HepG2 (cell line): ENCODE data around the gene DNAH9. TPM values are rescaled to one million over a fixed set of nuclear protein-coding genes. Genes with fewer than 3 reads are reported as not detected.

Source experiments
- ATAC-seq: fragments of 200-7000 bp; cut with Tn5 transposase; 3 replicates; pipeline ENCODE4 v1.9.1; 2020; ENCODE audit warnings: mild to moderate bottlenecking, moderate library complexity
- BruUV-seq: library from RNA; stranded (reverse); fragments of 400-500 nt; replicated peaks from 2 replicates; lab custom pipeline; 2021; lab: Mats Ljungman, UMichigan
- CTCF ChIA-PET: fragments of 300-600 bp; formaldehyde crosslinking; extraction: SDS; loops from one replicate; lab custom pipeline; 2021; ENCODE audit warnings: low total read pairs, inconsistent platforms, low intra/inter-chr PET ratio; lab: Yijun Ruan, JAX
- POLR2A ChIA-PET: fragments of 350-600 bp; sonication (Branson Sonifier 250); formaldehyde crosslinking; loops from one replicate; lab custom pipeline; 2020; ENCODE audit warnings: antibody characterized with exemption, inconsistent platforms; lab: Yijun Ruan, JAX
- DNase-seq: peaks from one replicate; pipeline ENCODE4 v3.0.0-alpha.2; 2015; ENCODE audit warnings: low spot score
- FAIRE-seq: peaks from 3 replicates; lab custom pipeline; 2011; peaks lifted over from hg19 to GRCh38; lab: Jason Lieb, UNC
- H2AFZ ChIP-seq: one replicate; pipeline ENCODE4 v1.6.1; 2011; ENCODE audit warnings: low read length, inconsistent platforms
- H3K27ac ChIP-seq: fragments of 300-600 bp; 3 replicates; pipeline ENCODE4 v1.8.0; 2011; ENCODE audit warnings: mixed run types, mild to moderate bottlenecking, mixed read lengths, low read length, inconsistent platforms; ENCODE audit not compliant: insufficient read depth; ENCODE audit errors: extremely low read length
- H3K27me3 ChIP-seq, 2 experiments: fragments of 200-600 bp in 1 of 2; 2 replicates in 1 of 2; 3 replicates in 1 of 2; pipeline versions ENCODE4 v1.6.0 to v1.8.0; 2011; ENCODE audit warnings: low read length in 2 of 2, mild to moderate bottlenecking in 2 of 2, moderate library complexity in 2 of 2, inconsistent platforms in 1 of 2; ENCODE audit not compliant: insufficient read depth in 2 of 2, control insufficient read depth in 1 of 2
- H3K36me3 ChIP-seq, 2 experiments: fragments of 200-600 bp in 1 of 2; replicated peaks in 1 of 2; 2 replicates in 1 of 2; 3 replicates in 1 of 2; pipeline versions ENCODE4 v1.5.1 to v1.8.0; 2011; ENCODE audit warnings: low read length in 2 of 2, inconsistent platforms in 1 of 2; ENCODE audit not compliant: insufficient read depth in 2 of 2, control insufficient read depth in 1 of 2
- H3K4me1 ChIP-seq: 2 replicates; pipeline ENCODE4 v1.5.1; 2012; ENCODE audit warnings: low read length, inconsistent platforms; ENCODE audit not compliant: insufficient read depth
- H3K4me2 ChIP-seq: 2 replicates; pipeline ENCODE4 v1.6.0; 2011; ENCODE audit warnings: low read depth, low read length, inconsistent platforms
- H3K4me3 ChIP-seq, 3 experiments: fragments of 200-600 bp in 1 of 3; sonication (generic), shearing (Covaris generic) in 1 of 3; replicated peaks in 1 of 3; 2 replicates each; pipeline ENCODE4 v1.5.1; 2011 to 2016; ENCODE audit warnings: low read length in 3 of 3, inconsistent platforms in 2 of 3, low read depth in 2 of 3, mild to moderate bottlenecking in 2 of 3, control low read depth in 1 of 3, mixed read lengths in 1 of 3; ENCODE audit not compliant: insufficient read depth in 1 of 3
- H3K79me2 ChIP-seq: one replicate; pipeline ENCODE4 v1.6.1; 2011; ENCODE audit warnings: low read length, inconsistent platforms; ENCODE audit not compliant: insufficient read depth
- H3K9ac ChIP-seq: 2 replicates; pipeline ENCODE4 v1.6.0; 2011; ENCODE audit warnings: mild to moderate bottlenecking, low read depth, low read length, inconsistent platforms; ENCODE audit not compliant: insufficient read depth
- H3K9me3 ChIP-seq: 2 replicates; pipeline ENCODE4 v1.5.1; 2012; ENCODE audit warnings: mild to moderate bottlenecking, low read length
- H4K20me1 ChIP-seq: 2 replicates; pipeline ENCODE4 v1.6.0; 2011; ENCODE audit warnings: inconsistent platforms, mild to moderate bottlenecking, low read length, moderate library complexity; ENCODE audit not compliant: insufficient read depth
- KDM5B ChIP-seq: sonication (generic); formaldehyde crosslinking; IDR thresholded peaks from 2 replicates; pipeline ENCODE4 v1.4.0; 2020; ENCODE audit warnings: missing genetic modification reagents, mild to moderate bottlenecking, borderline replicate concordance
- MAFF ChIP-seq: IDR thresholded peaks from 2 replicates; pipeline ENCODE4 v1.6.1; 2011; ENCODE audit warnings: low read depth, low read length, improper control_type of control experiment
- PHF20 ChIP-seq: sonication (generic); formaldehyde crosslinking; IDR thresholded peaks from 2 replicates; pipeline ENCODE4 v1.5.0; 2020; ENCODE audit warnings: mild to moderate bottlenecking, missing genetic modification reagents
- SKI ChIP-seq: fragments of 450-650 bp; IDR thresholded peaks from one replicate; pipeline ENCODE4 v1.6.1; 2018; ENCODE audit warnings: mild to moderate bottlenecking; ENCODE audit not compliant: partially characterized antibody
- SPEN ChIP-seq: sonication (generic); formaldehyde crosslinking; IDR thresholded peaks from 2 replicates; pipeline ENCODE4 v1.5.1; 2020; ENCODE audit warnings: low read depth, mild to moderate bottlenecking, missing genetic modification reagents
- TSC22D2 ChIP-seq: sonication (generic); formaldehyde crosslinking; IDR thresholded peaks from 2 replicates; pipeline ENCODE4 v1.5.1; 2020; ENCODE audit warnings: missing genetic modification reagents, mild to moderate bottlenecking, borderline replicate concordance
- ZNF567 ChIP-seq: sonication (generic); formaldehyde crosslinking; IDR thresholded peaks from 2 replicates; pipeline ENCODE4 v1.8.1; 2023; ENCODE audit warnings: mild to moderate bottlenecking, missing genetic modification reagents, borderline replicate concordance
- ZSCAN12 ChIP-seq: sonication (generic); formaldehyde crosslinking; IDR thresholded peaks from 2 replicates; pipeline ENCODE4 v1.9.0; 2021; ENCODE audit warnings: mild to moderate bottlenecking, missing genetic modification reagents
- WGBS: methylation state at CpG from one replicate; pipeline ENCODE4 v1.1.6; 2017; ENCODE audit warnings: low lambda C conversion rate; 5-methylcytosine and 5-hydroxymethylcytosine counted together
- in situ Hi-C: cut with HindIII; loops from 2 replicates; pipeline ENCODE4 v1.10.0; 2017; ENCODE audit warnings: low pct_unique_long_range_greater_than_20kb; ENCODE audit not compliant: extremely low pct_ligation_motif_present
- intact Hi-C: fragments of 100-400 bp; cut with micrococcal nuclease; formaldehyde crosslinking; loops from one replicate; pipeline ENCODE4 v1.10.0; 2022; ENCODE audit not compliant: unreplicated experiment
- polyA plus RNA-seq, 8 experiments: library from polyadenylated mRNA; depleted of rRNA in 3 of 8; stranded (reverse) in 7 of 8; unstranded in 1 of 8; fragments of >200 nt; fragmentation: Illumina TruSeq in 4 of 8; extraction: Trizol in 4 of 8; gene quantifications; 2 replicates each; pipeline versions ENCODE4 v1.2.1 to v1.2.3, GENCODE V29; 2011 to 2016; ENCODE audit warnings: low read depth in 4 of 8, missing spikeins in 1 of 8, mixed read lengths in 1 of 8; ENCODE audit not compliant: insufficient read depth in 1 of 8
- total RNA-seq, 5 experiments: library from RNA; depleted of rRNA; stranded (reverse); fragments of >200 nt; fragmentation: Illumina TruSeq; extraction: Trizol; gene quantifications; 2 replicates each; pipeline ENCODE4 v1.2.3, GENCODE V29; 2016; ENCODE audit warnings: low read depth in 1 of 5
- TF ChIP-seq, protein P1 (sequence below): sonication (generic); formaldehyde crosslinking; IDR thresholded peaks from 2 replicates; pipeline ENCODE4 v1.4.0; 2020; ENCODE audit warnings: mild to moderate bottlenecking, low read depth, missing genetic modification reagents
- TF ChIP-seq, protein P2 (sequence below): sonication (generic); formaldehyde crosslinking; IDR thresholded peaks from 2 replicates; pipeline ENCODE4 v1.5.0; 2020; ENCODE audit warnings: missing genetic modification reagents
- TF ChIP-seq, protein P3 (sequence below): sonication (generic); formaldehyde crosslinking; IDR thresholded peaks from 2 replicates; pipeline ENCODE4 v1.5.0; 2020; ENCODE audit warnings: mild to moderate bottlenecking, missing genetic modification reagents, borderline replicate concordance
- TF ChIP-seq, protein P4 (sequence below): sonication (generic); formaldehyde crosslinking; IDR thresholded peaks from 2 replicates; pipeline ENCODE4 v1.4.0; 2020; ENCODE audit warnings: missing genetic modification reagents

The DNAH9 gene
- total and polyA plus RNA-seq, 2 of the 13 experiments (the other 11 are each of a cell fraction or from before 2014, with no cell fraction given), result not detected

- Histone ChIP-seq H3K36me3 (no peaks in the 10 kb centered on the region), H3K27me3 (no peaks in the 10 kb centered on the region), H3K27ac (no peak overlapping the region), H3K79me2 (no peaks in the 10 kb centered on the region), H3K4me2 (no peak overlapping the region), H3K4me3 (no peak overlapping the region), H3K4me1 (no peaks in the 10 kb centered on the region), H4K20me1 (no peaks in the 10 kb centered on the region), H3K9me3 (no peaks in the 10 kb centered on the region), H3K9ac (no peak overlapping the region), H2AFZ (no peak overlapping the region)
- POLR2A ChIA-PET, result no interaction called here
- in situ Hi-C loops, result no loop called here
- DNase-seq (no peak), ATAC-seq (no peak), FAIRE-seq (no peak)
- no TSS peak for BruUV-seq
- intact Hi-C loops, result no loop called here
- CTCF ChIA-PET, result no interaction called here
- 38% methylated on average over 8 of the region's 11 CpGs for WGBS
- TF ChIP-seq MAFF (peak; percentile 45; the same call in 1 of the 2 replicates), ZNF567 (CRISPR knock-in tag) (no peak), TSC22D2 (CRISPR knock-in tag) (no peak), SKI (no peak), PHF20 (CRISPR knock-in tag) (no peak), KDM5B (CRISPR knock-in tag) (no peak), SPEN (CRISPR knock-in tag) (no peak), ZSCAN12 (CRISPR knock-in tag) (no peak)
- TF ChIP-seq, protein P1, sequence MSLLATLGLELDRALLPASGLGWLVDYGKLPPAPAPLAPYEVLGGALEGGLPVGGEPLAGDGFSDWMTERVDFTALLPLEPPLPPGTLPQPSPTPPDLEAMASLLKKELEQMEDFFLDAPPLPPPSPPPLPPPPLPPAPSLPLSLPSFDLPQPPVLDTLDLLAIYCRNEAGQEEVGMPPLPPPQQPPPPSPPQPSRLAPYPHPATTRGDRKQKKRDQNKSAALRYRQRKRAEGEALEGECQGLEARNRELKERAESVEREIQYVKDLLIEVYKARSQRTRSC (CRISPR knock-in tag), result no peak
- TF ChIP-seq, protein P2, sequence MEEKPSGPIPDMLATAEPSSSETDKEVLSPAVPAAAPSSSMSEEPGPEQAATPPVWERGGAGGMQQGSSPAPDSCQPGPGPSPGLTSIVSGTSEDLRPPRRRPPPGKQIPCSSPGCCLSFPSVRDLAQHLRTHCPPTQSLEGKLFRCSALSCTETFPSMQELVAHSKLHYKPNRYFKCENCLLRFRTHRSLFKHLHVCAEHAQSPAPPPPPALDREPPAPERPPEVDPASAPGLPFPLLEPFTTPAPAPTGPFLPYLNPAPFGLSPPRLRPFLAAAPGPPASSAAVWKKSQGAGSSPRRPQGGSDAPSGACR (CRISPR knock-in tag), result no peak
- TF ChIP-seq, protein P3, sequence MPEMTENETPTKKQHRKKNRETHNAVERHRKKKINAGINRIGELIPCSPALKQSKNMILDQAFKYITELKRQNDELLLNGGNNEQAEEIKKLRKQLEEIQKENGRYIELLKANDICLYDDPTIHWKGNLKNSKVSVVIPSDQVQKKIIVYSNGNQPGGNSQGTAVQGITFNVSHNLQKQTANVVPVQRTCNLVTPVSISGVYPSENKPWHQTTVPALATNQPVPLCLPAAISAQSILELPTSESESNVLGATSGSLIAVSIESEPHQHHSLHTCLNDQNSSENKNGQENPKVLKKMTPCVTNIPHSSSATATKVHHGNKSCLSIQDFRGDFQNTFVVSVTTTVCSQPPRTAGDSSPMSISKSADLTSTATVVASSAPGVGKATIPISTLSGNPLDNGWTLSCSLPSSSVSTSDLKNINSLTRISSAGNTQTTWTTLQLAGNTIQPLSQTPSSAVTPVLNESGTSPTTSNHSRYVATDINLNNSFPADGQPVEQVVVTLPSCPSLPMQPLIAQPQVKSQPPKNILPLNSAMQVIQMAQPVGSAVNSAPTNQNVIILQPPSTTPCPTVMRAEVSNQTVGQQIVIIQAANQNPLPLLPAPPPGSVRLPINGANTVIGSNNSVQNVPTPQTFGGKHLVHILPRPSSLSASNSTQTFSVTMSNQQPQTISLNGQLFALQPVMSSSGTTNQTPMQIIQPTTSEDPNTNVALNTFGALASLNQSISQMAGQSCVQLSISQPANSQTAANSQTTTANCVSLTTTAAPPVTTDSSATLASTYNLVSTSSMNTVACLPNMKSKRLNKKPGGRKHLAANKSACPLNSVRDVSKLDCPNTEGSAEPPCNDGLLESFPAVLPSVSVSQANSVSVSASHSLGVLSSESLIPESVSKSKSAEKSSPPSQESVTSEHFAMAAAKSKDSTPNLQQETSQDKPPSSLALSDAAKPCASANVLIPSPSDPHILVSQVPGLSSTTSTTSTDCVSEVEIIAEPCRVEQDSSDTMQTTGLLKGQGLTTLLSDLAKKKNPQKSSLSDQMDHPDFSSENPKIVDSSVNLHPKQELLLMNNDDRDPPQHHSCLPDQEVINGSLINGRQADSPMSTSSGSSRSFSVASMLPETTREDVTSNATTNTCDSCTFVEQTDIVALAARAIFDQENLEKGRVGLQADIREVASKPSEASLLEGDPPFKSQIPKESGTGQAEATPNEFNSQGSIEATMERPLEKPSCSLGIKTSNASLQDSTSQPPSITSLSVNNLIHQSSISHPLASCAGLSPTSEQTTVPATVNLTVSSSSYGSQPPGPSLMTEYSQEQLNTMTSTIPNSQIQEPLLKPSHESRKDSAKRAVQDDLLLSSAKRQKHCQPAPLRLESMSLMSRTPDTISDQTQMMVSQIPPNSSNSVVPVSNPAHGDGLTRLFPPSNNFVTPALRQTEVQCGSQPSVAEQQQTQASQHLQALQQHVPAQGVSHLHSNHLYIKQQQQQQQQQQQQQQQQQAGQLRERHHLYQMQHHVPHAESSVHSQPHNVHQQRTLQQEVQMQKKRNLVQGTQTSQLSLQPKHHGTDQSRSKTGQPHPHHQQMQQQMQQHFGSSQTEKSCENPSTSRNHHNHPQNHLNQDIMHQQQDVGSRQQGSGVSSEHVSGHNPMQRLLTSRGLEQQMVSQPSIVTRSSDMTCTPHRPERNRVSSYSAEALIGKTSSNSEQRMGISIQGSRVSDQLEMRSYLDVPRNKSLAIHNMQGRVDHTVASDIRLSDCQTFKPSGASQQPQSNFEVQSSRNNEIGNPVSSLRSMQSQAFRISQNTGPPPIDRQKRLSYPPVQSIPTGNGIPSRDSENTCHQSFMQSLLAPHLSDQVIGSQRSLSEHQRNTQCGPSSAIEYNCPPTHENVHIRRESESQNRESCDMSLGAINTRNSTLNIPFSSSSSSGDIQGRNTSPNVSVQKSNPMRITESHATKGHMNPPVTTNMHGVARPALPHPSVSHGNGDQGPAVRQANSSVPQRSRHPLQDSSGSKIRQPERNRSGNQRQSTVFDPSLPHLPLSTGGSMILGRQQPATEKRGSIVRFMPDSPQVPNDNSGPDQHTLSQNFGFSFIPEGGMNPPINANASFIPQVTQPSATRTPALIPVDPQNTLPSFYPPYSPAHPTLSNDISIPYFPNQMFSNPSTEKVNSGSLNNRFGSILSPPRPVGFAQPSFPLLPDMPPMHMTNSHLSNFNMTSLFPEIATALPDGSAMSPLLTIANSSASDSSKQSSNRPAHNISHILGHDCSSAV, result no peak
- TF ChIP-seq, protein P4, sequence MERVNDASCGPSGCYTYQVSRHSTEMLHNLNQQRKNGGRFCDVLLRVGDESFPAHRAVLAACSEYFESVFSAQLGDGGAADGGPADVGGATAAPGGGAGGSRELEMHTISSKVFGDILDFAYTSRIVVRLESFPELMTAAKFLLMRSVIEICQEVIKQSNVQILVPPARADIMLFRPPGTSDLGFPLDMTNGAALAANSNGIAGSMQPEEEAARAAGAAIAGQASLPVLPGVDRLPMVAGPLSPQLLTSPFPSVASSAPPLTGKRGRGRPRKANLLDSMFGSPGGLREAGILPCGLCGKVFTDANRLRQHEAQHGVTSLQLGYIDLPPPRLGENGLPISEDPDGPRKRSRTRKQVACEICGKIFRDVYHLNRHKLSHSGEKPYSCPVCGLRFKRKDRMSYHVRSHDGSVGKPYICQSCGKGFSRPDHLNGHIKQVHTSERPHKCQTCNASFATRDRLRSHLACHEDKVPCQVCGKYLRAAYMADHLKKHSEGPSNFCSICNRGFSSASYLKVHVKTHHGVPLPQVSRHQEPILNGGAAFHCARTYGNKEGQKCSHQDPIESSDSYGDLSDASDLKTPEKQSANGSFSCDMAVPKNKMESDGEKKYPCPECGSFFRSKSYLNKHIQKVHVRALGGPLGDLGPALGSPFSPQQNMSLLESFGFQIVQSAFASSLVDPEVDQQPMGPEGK (CRISPR knock-in tag), result no peak
These were observed 255.3 kb downstream of the DNAH9 start for GRCh38 chr17:11853321-11854151.
